K562 (cell line): Measurements from ENCODE around the gene DPH6. TPM values are rescaled to one million over a fixed set of nuclear protein-coding genes. Genes with fewer than 3 reads are reported as not detected.

Experiments used
- ATAC-seq: fragments of 200-7000 bp; cut with Tn5 transposase; 3 replicates; pipeline ENCODE4 v1.9.1; 2020; ENCODE audit warnings: moderate library complexity
- BruUV-seq: library from RNA; stranded (reverse); fragments of 400-500 nt; replicated peaks from 2 replicates; lab custom pipeline; 2021; lab: Mats Ljungman, UMichigan
- CTCF ChIA-PET: fragments of 300-600 bp; formaldehyde crosslinking; extraction: SDS; loops from one replicate; lab custom pipeline; 2021; ENCODE audit warnings: low intra/inter-chr PET ratio; lab: Yijun Ruan, JAX
- POLR2A ChIA-PET: fragments of 300-600, 350-650 bp; sonication (Branson Sonifier 250); formaldehyde crosslinking; extraction: SDS; loops from one replicate; lab custom pipeline; 2021; ENCODE audit warnings: antibody characterized with exemption, inconsistent platforms; lab: Yijun Ruan, JAX
- DNase-seq, 4 experiments: peaks; one replicate each; pipeline versions ENCODE4 v3.0.0 to v3.0.0-alpha.2; 2011 to 2018; ENCODE audit warnings: low spot score in 3 of 4, mixed read lengths in 3 of 4; ENCODE audit errors: extremely low read depth in 1 of 4
- FAIRE-seq: peaks from 2 replicates; lab custom pipeline; 2011; peaks lifted over from hg19 to GRCh38; lab: Jason Lieb, UNC
- H2AFZ ChIP-seq: 2 replicates; pipeline ENCODE4 v1.6.0; 2011; ENCODE audit warnings: low read depth, low read length, control low read depth, inconsistent platforms
- H3K27ac ChIP-seq: fragments of 200-600 bp; 3 replicates; pipeline ENCODE4 v1.8.0; 2011; ENCODE audit warnings: low read depth, mild to moderate bottlenecking, control low read depth, inconsistent platforms, low read length, moderate library complexity, mixed read lengths; ENCODE audit errors: extremely low read depth
- H3K27me3 ChIP-seq, 2 experiments: fragments of 300-600 bp in 1 of 2; 2 replicates in 1 of 2; 3 replicates in 1 of 2; pipeline versions ENCODE4 v1.6.0 to v1.8.0; 2011; ENCODE audit warnings: inconsistent platforms in 2 of 2, low read length in 2 of 2, mild to moderate bottlenecking in 1 of 2, mixed read lengths in 1 of 2, moderate library complexity in 1 of 2; ENCODE audit not compliant: control insufficient read depth in 2 of 2, insufficient read depth in 2 of 2
- H3K36me3 ChIP-seq: fragments of 300-600 bp; 3 replicates; pipeline ENCODE4 v1.8.0; 2011; ENCODE audit warnings: mild to moderate bottlenecking, low read length, inconsistent platforms; ENCODE audit not compliant: control insufficient read depth, insufficient read depth
- H3K4me1 ChIP-seq, 2 experiments: fragments of 200-600 bp in 1 of 2; replicated peaks in 1 of 2; 2 replicates in 1 of 2; 3 replicates in 1 of 2; pipeline versions ENCODE4 v1.5.1 to v1.8.0; 2011; ENCODE audit warnings: inconsistent platforms in 2 of 2, low read length in 2 of 2, mild to moderate bottlenecking in 1 of 2, mixed read lengths in 1 of 2, moderate library complexity in 1 of 2; ENCODE audit not compliant: control insufficient read depth in 2 of 2, insufficient read depth in 2 of 2
- H3K4me2 ChIP-seq: 2 replicates; pipeline ENCODE4 v1.6.1; 2011; ENCODE audit warnings: low read length, control low read depth, inconsistent platforms, mixed read lengths; ENCODE audit not compliant: insufficient read depth
- H3K4me3 ChIP-seq: fragments of 200-600 bp; sonication (generic), shearing (Covaris generic); 2 replicates; pipeline ENCODE4 v1.5.1; 2016; ENCODE audit warnings: control low read depth, inconsistent platforms
- H3K79me2 ChIP-seq: fragments of 200-600 bp; 3 replicates; pipeline ENCODE4 v1.8.0; 2011; ENCODE audit warnings: low read length, inconsistent platforms; ENCODE audit not compliant: control insufficient read depth, insufficient read depth
- H3K9ac ChIP-seq, 2 experiments: 2 replicates each; pipeline versions ENCODE4 v1.6.0 to v1.6.1; 2011; ENCODE audit warnings: low read depth in 2 of 2, low read length in 2 of 2, control low read depth in 1 of 2, inconsistent platforms in 1 of 2, mild to moderate bottlenecking in 1 of 2, mixed read lengths in 1 of 2; ENCODE audit not compliant: insufficient read depth in 1 of 2
- H3K9me1 ChIP-seq: one replicate; pipeline ENCODE4 v1.6.0; 2011; ENCODE audit warnings: inconsistent platforms, mild to moderate bottlenecking, low read length, moderate library complexity; ENCODE audit not compliant: control insufficient read depth, insufficient read depth
- H3K9me3 ChIP-seq: replicated peaks from 2 replicates; pipeline ENCODE4 v1.5.1; 2011; ENCODE audit warnings: low read depth, low read length, inconsistent platforms; ENCODE audit not compliant: control insufficient read depth, insufficient read depth
- H4K20me1 ChIP-seq: replicated peaks from 2 replicates; pipeline ENCODE4 v1.6.1; 2011; ENCODE audit warnings: low read length, inconsistent platforms, mixed read lengths; ENCODE audit not compliant: control insufficient read depth, insufficient read depth
- CBFA2T3 ChIP-seq: fragments of 450-650 bp; IDR thresholded peaks from 2 replicates; pipeline ENCODE4 v1.6.1; 2017
- CXXC5 ChIP-seq: fragments of 250-450 bp; sonication (Bioruptor Pico); IDR thresholded peaks from 2 replicates; pipeline ENCODE4 v1.8.0; 2022; ENCODE audit warnings: inconsistent platforms, mild to moderate bottlenecking, moderate library complexity
- L3MBTL2 ChIP-seq: fragments of 450-650 bp; IDR thresholded peaks from 2 replicates; pipeline ENCODE4 v1.6.1; 2016; ENCODE audit warnings: mild to moderate bottlenecking, moderate library complexity
- LCOR ChIP-seq: sonication (generic); formaldehyde crosslinking; IDR thresholded peaks from 2 replicates; pipeline ENCODE4 v1.8.0; 2022; ENCODE audit warnings: mild to moderate bottlenecking, missing genetic modification reagents
- MTA2 ChIP-seq: fragments of 450-650 bp; IDR thresholded peaks from 2 replicates; pipeline ENCODE4 v1.6.1; 2016; ENCODE audit warnings: low read depth
- NCOR1 ChIP-seq: fragments of 450-650 bp; IDR thresholded peaks from 2 replicates; pipeline ENCODE4 v1.6.1; 2016; ENCODE audit warnings: mild to moderate bottlenecking, moderate library complexity
- PHB2 ChIP-seq: fragments of 450-650 bp; IDR thresholded peaks from 2 replicates; pipeline ENCODE4 v1.6.1; 2017; ENCODE audit warnings: low read depth
- POLR2AphosphoS5 ChIP-seq: IDR thresholded peaks from 2 replicates; pipeline ENCODE4 v1.6.1; 2011; ENCODE audit warnings: mild to moderate bottlenecking, low read depth, low read length, moderate library complexity; ENCODE audit not compliant: control insufficient read depth, insufficient read depth
- RFX7 ChIP-seq: fragments of 250-450 bp; sonication (Bioruptor Pico); IDR thresholded peaks from 2 replicates; pipeline ENCODE4 v1.5.1; 2021; ENCODE audit warnings: mild to moderate bottlenecking
- SOX6 ChIP-seq: fragments of 450-650 bp; IDR thresholded peaks from 2 replicates; pipeline ENCODE4 v1.6.1; 2014; ENCODE audit warnings: mild to moderate bottlenecking
- WGBS: fragments of 100-300 bp; shearing (Covaris generic); methylation state at CpG from one replicate; pipeline ENCODE4 v1.1.6; 2016; ENCODE audit warnings: low coverage, mixed read lengths; ENCODE audit not compliant: insufficient coverage; ENCODE audit errors: missing lambda C conversion rate; 5-methylcytosine and 5-hydroxymethylcytosine counted together
- in situ Hi-C: fragments of 300-500 bp; cut with MboI; formaldehyde crosslinking; loops from 4 replicates; pipeline ENCODE4 v1.15.0; 2018; ENCODE audit warnings: inconsistent platforms, mixed read lengths
- intact Hi-C: fragments of 100-400 bp; cut with micrococcal nuclease; formaldehyde crosslinking; loops from 2 replicates; pipeline ENCODE4 v1.14.2; 2022
- polyA plus RNA-seq, 8 experiments: library from polyadenylated mRNA; depleted of rRNA in 4 of 8; stranded (reverse) in 5 of 8; unstranded in 3 of 8; fragments of >200 nt; fragmentation: Nextera tagmentation in 2 of 8; fragmentation: Illumina TruSeq in 1 of 8; extraction: Ambion mirVana in 2 of 8; extraction: Trizol in 1 of 8; gene quantifications; 2 replicates each; pipeline versions ENCODE4 v1.2.1 to v1.2.3, GENCODE V29; 2011 to 2014; ENCODE audit warnings: inconsistent platforms in 1 of 8, missing spikeins in 1 of 8
- total RNA-seq, 7 experiments: library from RNA; depleted of rRNA in 6 of 7; stranded (reverse); fragments of >200 nt in 6 of 7; fragmentation: Illumina TruSeq in 2 of 7; extraction: Trizol in 2 of 7; gene quantifications; 2 replicates each; pipeline versions ENCODE4 v1.2.1 to v1.2.3, GENCODE V29; 2011 to 2021; ENCODE audit warnings: low replicate concordance in 1 of 7
- TF ChIP-seq, protein P1 (sequence below): fragments of 250-450 bp; sonication (Bioruptor Pico); IDR thresholded peaks from 2 replicates; pipeline ENCODE4 v1.5.0; 2021; ENCODE audit warnings: mild to moderate bottlenecking, moderate library complexity

Gene DPH6
- total and polyA plus RNA-seq, 9 of the 15 experiments (the other 6 are each of a cell fraction or from before 2014, with no cell fraction given), result 10.1 to 69.1 (median 18.8) TPM

DNA sequence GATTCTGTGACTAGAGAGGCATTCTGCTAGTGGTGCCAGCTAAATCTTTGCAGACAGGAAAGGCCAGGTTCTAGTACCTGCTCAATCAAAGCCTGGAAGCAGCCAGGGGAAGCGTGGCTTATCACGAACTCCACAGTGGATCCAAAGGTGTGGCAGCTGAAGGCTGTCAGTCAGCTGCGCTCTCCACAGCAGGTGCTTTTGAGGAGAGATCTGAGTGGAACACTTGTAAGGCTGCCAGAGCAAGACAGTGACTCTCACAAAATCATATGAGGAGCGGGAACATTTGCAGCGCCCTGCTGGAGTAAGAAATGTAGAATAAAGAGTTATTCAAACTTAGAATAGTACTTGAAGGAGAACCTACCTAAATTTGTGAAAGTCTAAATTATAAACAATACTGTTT is 5.0 kb upstream of the DPH6 start (continued):
- TF ChIP-seq, protein P1, sequence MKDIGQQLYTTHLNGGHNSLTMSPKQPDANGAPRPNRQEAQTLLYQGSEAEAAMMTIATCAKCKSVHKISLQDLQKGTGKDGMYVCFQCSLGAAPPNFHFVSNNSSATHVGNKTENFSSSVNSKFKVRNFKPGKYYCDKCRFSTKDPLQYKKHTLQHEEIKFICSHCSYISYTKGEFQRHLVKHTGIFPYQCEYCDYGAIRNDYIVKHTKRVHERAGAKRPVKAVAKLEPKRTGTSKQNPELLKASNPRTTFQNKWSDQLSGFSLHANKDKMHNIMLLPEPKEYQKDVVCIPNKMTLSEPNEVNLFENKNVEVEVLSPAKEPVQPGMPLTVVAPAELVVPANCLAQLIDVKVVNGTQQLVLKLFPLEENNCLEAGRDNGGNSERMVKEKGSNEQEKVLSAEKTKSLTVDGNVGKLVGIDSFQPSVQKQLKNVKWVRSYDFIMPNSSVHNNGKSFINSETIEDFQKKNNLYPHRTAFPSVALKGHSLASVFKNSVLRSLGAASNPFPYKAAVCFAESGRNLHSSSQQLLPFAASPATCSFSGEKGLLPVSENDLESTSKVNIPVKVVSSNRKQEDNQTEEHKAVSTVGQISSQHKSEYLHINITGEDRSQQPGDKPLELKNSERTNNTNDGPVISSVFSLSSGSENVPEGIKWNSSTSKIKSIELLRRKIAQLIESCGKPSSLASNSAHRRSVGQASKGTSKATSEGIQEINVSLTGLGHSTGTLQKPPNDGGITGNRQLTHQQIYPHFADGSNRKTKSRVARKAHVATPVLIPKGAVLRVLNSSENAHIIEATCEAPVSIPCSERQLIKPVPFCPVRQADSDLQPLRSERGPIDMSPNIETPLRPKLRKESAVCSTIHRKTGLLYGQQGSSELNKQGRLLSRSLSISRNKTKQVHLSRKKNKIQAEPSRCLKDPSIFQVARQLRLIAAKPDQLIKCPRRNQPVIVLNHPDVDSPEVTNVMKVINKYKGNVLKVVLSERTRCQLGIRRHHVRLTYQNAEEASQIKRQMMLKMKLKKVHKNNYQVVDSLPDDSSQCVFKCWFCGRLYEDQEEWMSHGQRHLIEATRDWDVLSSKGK (CRISPR knock-in tag), result no peak
- TF ChIP-seq, all 486 proteins: peak for 4

GRCh38 chr15:35549567-35549966 is 3.6 kb upstream of the DPH6 start:
- Histone ChIP-seq H3K9me3 (no peaks in the 10 kb centered on the region), H3K4me3 (no peak overlapping the region), H3K9ac (peak overlapping the region in 1 of 2 experiments; percentile 30; a peak in 1 of 4 replicates), H3K9me1 (no peaks in the 10 kb centered on the region), H3K79me2 (peaks cover 26% of the 10 kb centered on the region), H3K27ac (peak overlapping the region; percentile 97; the same call in 1 of the 3 replicates), H2AFZ (peak overlapping the region; percentile 63), H3K4me2 (no peak overlapping the region), H4K20me1 (no peaks in the 10 kb centered on the region), H3K4me1 (peaks cover 17 to 35% of the 10 kb centered on the region in 2 experiments; a peak in 4 of 5 replicates), H3K36me3 (no peaks in the 10 kb centered on the region), H3K27me3 (no peaks in the 10 kb centered on the region)
- intact Hi-C loops, result loop anchor here (5.0 kb wide), 2 partner anchors 123 to 562 kb away; partner anchors contain the start of gene ZNF770
- DNase-seq (peak in 1 of 4 experiments; percentile 52), ATAC-seq (no peak), FAIRE-seq (no peak)
- ChIA-PET CTCF (no interaction called here), POLR2A (no interaction called here)
- 0% methylated on average over 4 of the region's 4 CpGs for WGBS
- in situ Hi-C loops, result loop anchor here (25.0 kb wide), 1 partner anchor 1563 kb away; the partner anchor contains the start of gene MEIS2
- no TSS peak for BruUV-seq
- TF ChIP-seq MTA2 (0 out of 2 replicates have a peak, but pooled peaks have one; percentile 36), L3MBTL2 (peak; percentile 55; the same call in 1 of the 2 replicates), NCOR1 (0 out of 2 replicates have a peak, but pooled peaks have one; percentile 9), POLR2AphosphoS5 (no peak), LCOR (no peak), SOX6 (0 out of 2 replicates have a peak, but pooled peaks have one; percentile 24), CXXC5 (CRISPR knock-in tag) (peak; percentile 63), RFX7 (CRISPR knock-in tag) (no peak), PHB2 (no peak), CBFA2T3 (peak; percentile 54)
